Smooth muscle cell (in vitro differentiated cells): ENCODE measurements around the gene MECR. TPM values are rescaled to one million over a fixed set of nuclear protein-coding genes. Genes with fewer than 3 reads are reported as not detected.

ENCODE experiments used
- DNase-seq: peaks from one replicate; lab custom pipeline; 2025; ENCODE audit not compliant: unreplicated experiment; lab: John Stamatoyannopoulos, UW
- H2AFZ ChIP-seq: fragments of 200-600 bp; sonication (generic); 2 replicates; pipeline ENCODE4 v1.6.0; 2016; ENCODE audit warnings: antibody characterized with exemption, low read depth, mild to moderate bottlenecking
- H3F3A ChIP-seq: fragments of 200-600 bp; sonication (generic); 2 replicates; pipeline ENCODE4 v1.6.0; 2017; ENCODE audit warnings: antibody characterized with exemption, low read depth
- H3K27ac ChIP-seq: fragments of 200-600 bp; sonication (generic); 2 replicates; pipeline ENCODE4 v1.5.1; 2016; ENCODE audit warnings: low read depth, mild to moderate bottlenecking
- H3K27me3 ChIP-seq: fragments of 200-600 bp; sonication (generic); 2 replicates; pipeline ENCODE4 v1.6.1; 2016; ENCODE audit warnings: low read depth, mild to moderate bottlenecking
- H3K36me3 ChIP-seq: fragments of 200-600 bp; sonication (generic); 2 replicates; pipeline ENCODE4 v1.5.1; 2016; ENCODE audit warnings: low read depth
- H3K4me1 ChIP-seq: fragments of 200-600 bp; sonication (generic); 2 replicates; pipeline ENCODE4 v1.5.1; 2016; ENCODE audit warnings: low read depth
- H3K4me2 ChIP-seq: fragments of 200-600 bp; sonication (generic); 2 replicates; pipeline ENCODE4 v1.6.0; 2016; ENCODE audit warnings: mild to moderate bottlenecking
- H3K4me3 ChIP-seq: fragments of 200-600 bp; sonication (generic); 2 replicates; pipeline ENCODE4 v1.5.1; 2016; ENCODE audit warnings: mild to moderate bottlenecking
- H3K79me2 ChIP-seq: fragments of 200-600 bp; sonication (generic); 2 replicates; pipeline ENCODE4 v1.6.0; 2016; ENCODE audit warnings: low read depth, mild to moderate bottlenecking
- H3K9ac ChIP-seq: fragments of 200-600 bp; sonication (generic); 2 replicates; pipeline ENCODE4 v1.6.0; 2016; ENCODE audit warnings: low read depth
- H3K9me3 ChIP-seq: fragments of 200-600 bp; sonication (generic); replicated peaks from 2 replicates; pipeline ENCODE4 v1.5.1; 2016; ENCODE audit warnings: low read depth
- H4K20me1 ChIP-seq: fragments of 200-600 bp; sonication (generic); 2 replicates; pipeline ENCODE4 v1.6.0; 2016; ENCODE audit warnings: low read depth
- WGBS: methylation state at CpG from one replicate; pipeline ENCODE4 v1.1.7; 2016; ENCODE audit warnings: low lambda C conversion rate; 5-methylcytosine and 5-hydroxymethylcytosine counted together
- polyA plus RNA-seq: library from polyadenylated mRNA; unstranded; fragments of >200 nt; fragmentation: Nextera tagmentation; extraction: Ambion mirVana; gene quantifications from 2 replicates; pipeline ENCODE4 v1.2.1, GENCODE V29; 2016
- total RNA-seq: library from RNA; depleted of rRNA; stranded (reverse); fragments of >200 nt; gene quantifications from 2 replicates; pipeline ENCODE4 v1.2.3, GENCODE V29; 2014
- TF ChIP-seq, protein P1 (sequence below): fragments of 200-600 bp; sonication (generic); IDR thresholded peaks from 2 replicates; pipeline ENCODE4 v1.5.1; 2017; ENCODE audit warnings: borderline replicate concordance, mild to moderate bottlenecking, antibody characterized with exemption; ENCODE audit not compliant: insufficient read depth, poor library complexity, severe bottlenecking

MECR gene
- total and polyA plus RNA-seq, 2 experiments from 2014 or later = 11.6 to 43.8 TPM

DNA sequence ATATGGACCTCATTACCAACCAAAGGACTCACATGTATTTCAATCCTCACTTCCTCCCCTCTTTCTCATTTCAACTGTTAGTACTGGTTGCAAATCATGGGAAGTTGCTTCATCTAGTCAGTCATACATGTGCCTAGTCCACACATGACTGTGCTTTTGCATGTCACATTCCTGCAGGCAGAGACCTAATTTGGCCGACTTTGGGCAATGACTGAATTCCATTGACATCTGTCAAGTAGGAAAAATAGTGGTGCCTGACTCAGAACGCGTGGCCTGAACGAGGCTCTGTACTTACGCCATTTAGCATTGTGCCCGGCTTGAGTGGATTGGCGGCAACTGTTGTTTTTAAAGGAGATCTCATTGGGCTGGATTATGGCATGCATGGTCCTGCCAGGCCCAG, 23.6 kb upstream of the MECR start:
- Histone ChIP-seq H3K4me3 (no peak overlapping the region), H2AFZ (no peak overlapping the region), H4K20me1 (no peaks in the 10 kb centered on the region), H3K36me3 (no peaks in the 10 kb centered on the region), H3K4me1 (peaks cover 34% of the 10 kb centered on the region), H3K4me2 (no peak overlapping the region), H3K9me3 (no peaks in the 10 kb centered on the region), H3K27ac (no peak overlapping the region), H3K79me2 (peaks cover 38% of the 10 kb centered on the region), H3K9ac (no peak overlapping the region), H3F3A (no peaks in the 10 kb centered on the region), H3K27me3 (no peaks in the 10 kb centered on the region)
- no peak for DNase-seq
- 71% methylated on average over 7 of the region's 7 CpGs for WGBS
- TF ChIP-seq, protein P1, sequence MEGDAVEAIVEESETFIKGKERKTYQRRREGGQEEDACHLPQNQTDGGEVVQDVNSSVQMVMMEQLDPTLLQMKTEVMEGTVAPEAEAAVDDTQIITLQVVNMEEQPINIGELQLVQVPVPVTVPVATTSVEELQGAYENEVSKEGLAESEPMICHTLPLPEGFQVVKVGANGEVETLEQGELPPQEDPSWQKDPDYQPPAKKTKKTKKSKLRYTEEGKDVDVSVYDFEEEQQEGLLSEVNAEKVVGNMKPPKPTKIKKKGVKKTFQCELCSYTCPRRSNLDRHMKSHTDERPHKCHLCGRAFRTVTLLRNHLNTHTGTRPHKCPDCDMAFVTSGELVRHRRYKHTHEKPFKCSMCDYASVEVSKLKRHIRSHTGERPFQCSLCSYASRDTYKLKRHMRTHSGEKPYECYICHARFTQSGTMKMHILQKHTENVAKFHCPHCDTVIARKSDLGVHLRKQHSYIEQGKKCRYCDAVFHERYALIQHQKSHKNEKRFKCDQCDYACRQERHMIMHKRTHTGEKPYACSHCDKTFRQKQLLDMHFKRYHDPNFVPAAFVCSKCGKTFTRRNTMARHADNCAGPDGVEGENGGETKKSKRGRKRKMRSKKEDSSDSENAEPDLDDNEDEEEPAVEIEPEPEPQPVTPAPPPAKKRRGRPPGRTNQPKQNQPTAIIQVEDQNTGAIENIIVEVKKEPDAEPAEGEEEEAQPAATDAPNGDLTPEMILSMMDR = no peak

DNA sequence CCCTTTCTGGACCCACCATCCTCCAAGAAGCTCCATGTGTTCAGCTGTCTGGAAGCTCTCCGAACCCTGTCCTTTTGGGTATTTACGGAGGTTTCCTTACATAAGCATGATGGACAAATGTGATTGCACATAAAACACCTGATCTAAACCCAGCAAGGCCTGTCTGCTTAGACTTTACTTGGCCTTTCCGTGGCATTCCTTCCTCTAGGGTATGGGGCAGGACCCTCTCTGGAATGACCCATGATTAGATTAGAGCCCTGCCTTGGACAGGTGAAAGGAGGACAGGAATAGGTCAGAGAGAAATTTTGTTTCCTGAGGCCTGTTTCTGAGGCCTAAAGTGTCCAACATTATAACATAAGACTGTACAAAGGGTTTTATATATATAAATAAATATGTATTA, 22.4 kb upstream of the MECR start:
- no peak overlapping the region for H3K4me3 ChIP-seq
- no peaks in the 10 kb centered on the region for H3K27me3 ChIP-seq
- H3F3A ChIP-seq = no peaks in the 10 kb centered on the region
- H3K4me2 ChIP-seq = no peak overlapping the region
- no peaks in the 10 kb centered on the region for H3K36me3 ChIP-seq
- DNase-seq = no peak
- H3K9me3 ChIP-seq = no peaks in the 10 kb centered on the region
- H3K27ac ChIP-seq = no peak overlapping the region
- H3K79me2 ChIP-seq = peaks cover 40% of the 10 kb centered on the region
- H3K4me1 ChIP-seq = peaks cover 37% of the 10 kb centered on the region
- H4K20me1 ChIP-seq = no peaks in the 10 kb centered on the region
- TF ChIP-seq, protein P1 = peak; percentile 10
- H2AFZ ChIP-seq = no peak overlapping the region
- 74% methylated on average over 3 of the region's 3 CpGs for WGBS
- no peak overlapping the region for H3K9ac ChIP-seq

DNA sequence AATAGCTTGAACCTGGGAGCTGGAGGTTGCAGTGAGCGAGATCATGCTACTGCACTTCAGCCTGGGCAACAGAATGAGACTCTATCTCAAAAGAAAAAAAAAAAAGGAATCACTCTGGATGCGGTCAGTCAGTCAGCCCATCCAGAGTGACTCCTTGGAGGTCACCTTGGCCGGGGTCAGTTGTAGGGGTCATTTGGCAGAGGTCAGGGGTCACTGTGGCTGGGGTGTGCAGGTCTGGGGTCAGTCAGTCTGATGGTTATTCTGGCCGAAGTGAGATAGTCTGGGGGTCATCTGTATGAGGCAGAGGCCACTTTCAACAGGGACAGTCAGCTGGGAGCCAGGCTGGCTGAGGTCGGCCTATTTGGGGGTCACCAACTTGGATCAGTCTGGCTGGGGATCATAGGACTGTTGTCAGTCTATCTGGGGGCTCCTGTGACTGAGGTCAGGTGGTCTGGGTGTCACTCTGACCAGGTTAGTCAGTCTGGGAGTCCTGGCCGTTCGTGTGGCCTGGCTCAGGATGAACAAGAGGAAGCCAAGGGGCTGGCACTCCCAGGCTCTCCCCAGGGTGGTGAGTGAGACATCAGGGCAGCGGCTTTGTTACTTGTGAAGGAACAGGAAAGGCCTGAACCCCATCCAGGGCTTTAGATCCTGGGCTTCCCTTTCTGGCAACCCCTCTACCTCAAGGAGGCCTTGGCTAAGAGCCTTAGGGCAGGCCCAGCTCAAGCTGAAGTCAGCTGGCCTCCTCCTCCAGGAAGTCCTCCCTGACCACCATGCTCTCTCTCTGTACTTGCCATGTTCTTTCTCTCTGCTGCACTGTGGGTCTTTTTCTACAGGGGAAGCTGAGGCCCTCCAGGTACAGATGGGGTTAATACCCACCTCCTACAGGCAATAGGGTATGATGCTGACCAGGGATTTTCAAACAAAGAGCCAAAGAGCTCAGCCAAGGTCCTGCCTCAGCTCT, 20.7 kb upstream of the MECR start:
- Histone ChIP-seq H3K4me3 (no peak overlapping the region), H3K79me2 (peaks cover 58% of the 10 kb centered on the region)

More for the DNA sequence above, 20.7 kb upstream of the MECR start:
- no peaks in the 10 kb centered on the region for H3F3A ChIP-seq
- no peak overlapping the region for H3K4me2 ChIP-seq
- peak overlapping the region; percentile 6 for H3K9ac ChIP-seq
- H3K27ac ChIP-seq = peak overlapping the region; percentile 94
- TF ChIP-seq, protein P1 = no peak
- H3K9me3 ChIP-seq = no peaks in the 10 kb centered on the region
- H3K36me3 ChIP-seq = no peaks in the 10 kb centered on the region
- no peaks in the 10 kb centered on the region for H3K27me3 ChIP-seq
- no peaks in the 10 kb centered on the region for H4K20me1 ChIP-seq
- WGBS = 93% methylated on average over 8 of the region's 8 CpGs
- H3K4me1 ChIP-seq = peaks cover 24% of the 10 kb centered on the region
- no peak for DNase-seq
- H2AFZ ChIP-seq = no peak overlapping the region
